Mammary epithelial cell (primary cell): ENCODE results near the gene DAAM2.

Source experiments
- EZH2 ChIP-seq: IDR thresholded peaks from 2 replicates; pipeline ENCODE4 v1.6.1; 2012; ENCODE audit warnings: low read length, inconsistent platforms, borderline replicate concordance
- TF ChIP-seq, protein P1 (sequence below), 2 donors: IDR thresholded peaks in 1 of 2; conservative IDR thresholded peaks in 1 of 2; 2 replicates each; pipeline ENCODE4 v1.5.1; 2011 to 2012; ENCODE audit warnings: inconsistent platforms in 2 of 2, low read length in 2 of 2, mild to moderate bottlenecking in 2 of 2, control low read depth in 1 of 2, low read depth in 1 of 2; ENCODE audit not compliant: insufficient read depth in 1 of 2; ENCODE audit errors: extremely low read depth in 1 of 2

DNA sequence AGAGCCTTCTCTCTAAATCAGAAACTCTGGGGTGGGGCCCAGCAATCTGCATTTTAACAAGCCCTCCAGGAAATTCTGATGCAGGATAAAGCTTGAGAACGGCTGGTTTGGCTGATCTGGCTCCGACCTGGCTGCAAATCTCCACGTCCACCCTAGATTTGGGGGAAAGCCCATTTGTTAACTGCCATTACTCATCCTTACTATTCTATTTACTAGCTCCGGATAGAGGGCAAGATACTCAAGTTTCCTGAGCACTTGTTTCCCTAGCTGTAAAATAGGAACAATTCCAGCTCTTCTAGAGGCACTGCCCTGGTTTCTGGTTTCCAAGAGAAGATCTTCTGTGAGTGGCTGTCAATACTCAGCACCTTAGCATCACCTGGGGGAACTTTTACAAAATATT lies 44.4 kb downstream of the DAAM2 start:
- TF ChIP-seq, protein P1, sequence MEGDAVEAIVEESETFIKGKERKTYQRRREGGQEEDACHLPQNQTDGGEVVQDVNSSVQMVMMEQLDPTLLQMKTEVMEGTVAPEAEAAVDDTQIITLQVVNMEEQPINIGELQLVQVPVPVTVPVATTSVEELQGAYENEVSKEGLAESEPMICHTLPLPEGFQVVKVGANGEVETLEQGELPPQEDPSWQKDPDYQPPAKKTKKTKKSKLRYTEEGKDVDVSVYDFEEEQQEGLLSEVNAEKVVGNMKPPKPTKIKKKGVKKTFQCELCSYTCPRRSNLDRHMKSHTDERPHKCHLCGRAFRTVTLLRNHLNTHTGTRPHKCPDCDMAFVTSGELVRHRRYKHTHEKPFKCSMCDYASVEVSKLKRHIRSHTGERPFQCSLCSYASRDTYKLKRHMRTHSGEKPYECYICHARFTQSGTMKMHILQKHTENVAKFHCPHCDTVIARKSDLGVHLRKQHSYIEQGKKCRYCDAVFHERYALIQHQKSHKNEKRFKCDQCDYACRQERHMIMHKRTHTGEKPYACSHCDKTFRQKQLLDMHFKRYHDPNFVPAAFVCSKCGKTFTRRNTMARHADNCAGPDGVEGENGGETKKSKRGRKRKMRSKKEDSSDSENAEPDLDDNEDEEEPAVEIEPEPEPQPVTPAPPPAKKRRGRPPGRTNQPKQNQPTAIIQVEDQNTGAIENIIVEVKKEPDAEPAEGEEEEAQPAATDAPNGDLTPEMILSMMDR (conservative IDR thresholded peaks at IDR 0.05 in 1 of 2, IDR thresholded peaks at IDR 0.05 in 1 of 2; ENCODE audit: extremely low read depth in 1 of 2, insufficient read depth in 1 of 2, low read depth in 1 of 2, low read length in 2 of 2): no peak
- TF ChIP-seq EZH2: no peak
